HCT116 (cell line): ENCODE results near the gene ATP6V0D1. TPM values are rescaled to one million over a fixed set of nuclear protein-coding genes. Genes with fewer than 3 reads are reported as not detected.

Source experiments
- ATAC-seq: fragments of 200-7000 bp; cut with Tn5 transposase; 2 replicates; pipeline ENCODE4 v1.9.1; 2020; ENCODE audit warnings: mild to moderate bottlenecking, moderate library complexity
- BruUV-seq: library from RNA; stranded (reverse); fragments of 400-500 nt; replicated peaks from 2 replicates; lab custom pipeline; 2021; lab: Mats Ljungman, UMichigan
- CTCF ChIA-PET: fragments of 300-600 bp; sonication (Branson Sonifier 250); formaldehyde crosslinking; loops from one replicate; lab custom pipeline; 2021; ENCODE audit warnings: antibody characterized with exemption; lab: Charles Lee
- POLR2A ChIA-PET: fragments of 300-600, 350-600 bp; sonication (Branson Sonifier 250); formaldehyde crosslinking; loops from one replicate; lab custom pipeline; 2021; ENCODE audit warnings: antibody characterized with exemption; lab: Charles Lee
- RAD21 ChIA-PET, 2 experiments: fragments of 300-600 bp; sonication (Branson Sonifier 250); formaldehyde crosslinking; loops; one replicate each; lab custom pipeline; 2023; ENCODE audit warnings: low total read pairs in 2 of 2; ENCODE audit not compliant: uncharacterized antibody in 2 of 2, unreplicated experiment in 2 of 2, low non-redundant PET in 1 of 2; lab: Charles Lee
- DNase-seq: peaks from one replicate; pipeline ENCODE4 v3.0.0-alpha.2; 2010; ENCODE audit warnings: low read depth, low spot score
- H2AFZ ChIP-seq: fragments of 200-600 bp; shearing (Covaris generic), sonication (generic); 2 replicates; pipeline ENCODE4 v1.6.1; 2017; ENCODE audit warnings: low read depth, mixed run types, mixed read lengths, antibody characterized with exemption, low read length; ENCODE audit not compliant: poor library complexity, severe bottlenecking
- H3K27ac ChIP-seq: 2 replicates; pipeline ENCODE4 v1.5.1; 2012; ENCODE audit warnings: low read depth, low read length
- H3K27me3 ChIP-seq: fragments of 200-600 bp; sonication (generic); 2 replicates; pipeline ENCODE4 v1.6.1; 2016; ENCODE audit warnings: mixed run types, low read length, mixed read lengths; ENCODE audit not compliant: insufficient read depth
- H3K36me3 ChIP-seq, 2 experiments: fragments of 200-500 bp in 1 of 2; fragments of 200-600 bp in 1 of 2; sonication (Bioruptor generic) in 1 of 2; sonication (generic) in 1 of 2; 2 replicates each; pipeline versions ENCODE4 v1.5.1 to v1.6.1; 2014 to 2016; ENCODE audit warnings: low read length in 2 of 2, inconsistent platforms in 1 of 2, mixed read lengths in 1 of 2, mixed run types in 1 of 2; ENCODE audit not compliant: insufficient read depth in 2 of 2, control insufficient read depth in 1 of 2
- H3K4me1 ChIP-seq, 2 experiments: fragments of 200-600 bp in 1 of 2; sonication (generic) in 1 of 2; 2 replicates each; pipeline versions ENCODE4 v1.5.1 to v1.6.1; 2012 to 2017; ENCODE audit warnings: low read length in 2 of 2, inconsistent platforms in 1 of 2, mild to moderate bottlenecking in 1 of 2, mixed read lengths in 1 of 2, mixed run types in 1 of 2, moderate library complexity in 1 of 2; ENCODE audit not compliant: insufficient read depth in 2 of 2, control insufficient read depth in 1 of 2
- H3K4me2 ChIP-seq: fragments of 200-600 bp; sonication (generic); 2 replicates; pipeline ENCODE4 v1.6.1; 2017; ENCODE audit warnings: mixed run types, low read length, mixed read lengths
- H3K4me3 ChIP-seq, 2 experiments: fragments of 200-600 bp in 1 of 2; sonication (generic) in 1 of 2; replicated peaks in 1 of 2; 2 replicates each; pipeline ENCODE4 v1.5.1; 2011 to 2016; ENCODE audit warnings: low read length in 2 of 2, control low read depth in 1 of 2, low read depth in 1 of 2, mild to moderate bottlenecking in 1 of 2, mixed read lengths in 1 of 2, mixed run types in 1 of 2
- H3K79me2 ChIP-seq: fragments of 200-600 bp; sonication (generic); 2 replicates; pipeline ENCODE4 v1.6.1; 2017; ENCODE audit warnings: mild to moderate bottlenecking, mixed run types, low read length, moderate library complexity, mixed read lengths; ENCODE audit not compliant: insufficient read depth
- H3K9ac ChIP-seq: fragments of 200-600 bp; sonication (generic); 2 replicates; pipeline ENCODE4 v1.6.1; 2016; ENCODE audit warnings: low read length, mixed read lengths
- H3K9me2 ChIP-seq: fragments of 200-600 bp; sonication (generic), shearing (Covaris generic); 2 replicates; pipeline ENCODE4 v1.6.1; 2017; ENCODE audit warnings: mixed run types, mild to moderate bottlenecking, moderate library complexity; ENCODE audit not compliant: insufficient read depth
- H3K9me3 ChIP-seq, 2 experiments: fragments of 200-500 bp in 1 of 2; fragments of 200-600 bp in 1 of 2; sonication (Bioruptor generic) in 1 of 2; sonication (generic) in 1 of 2; 2 replicates each; pipeline ENCODE4 v1.6.1; 2014 to 2017; ENCODE audit warnings: low read length in 2 of 2, mixed read lengths in 2 of 2, inconsistent platforms in 1 of 2, low read depth in 1 of 2, mild to moderate bottlenecking in 1 of 2, mixed run types in 1 of 2, moderate library complexity in 1 of 2; ENCODE audit not compliant: control insufficient read depth in 1 of 2, insufficient read depth in 1 of 2
- H4K20me1 ChIP-seq: fragments of 200-600 bp; sonication (generic), shearing (Covaris generic); 2 replicates; pipeline ENCODE4 v1.6.1; 2017; ENCODE audit warnings: mixed run types, mild to moderate bottlenecking, moderate library complexity; ENCODE audit not compliant: insufficient read depth
- CBX3 ChIP-seq: IDR thresholded peaks from 2 replicates; pipeline ENCODE4 v1.6.1; 2012; ENCODE audit warnings: low read depth
- CEBPB ChIP-seq: IDR thresholded peaks from 2 replicates; pipeline ENCODE4 v1.6.1; 2012; ENCODE audit warnings: low read depth
- EGR1 ChIP-seq: IDR thresholded peaks from 2 replicates; pipeline ENCODE4 v1.6.1; 2012; ENCODE audit warnings: low read depth
- ELF1 ChIP-seq: IDR thresholded peaks from 2 replicates; pipeline ENCODE4 v1.6.1; 2012; ENCODE audit warnings: low read depth, borderline replicate concordance
- EZH2 ChIP-seq: fragments of 200-600 bp; sonication (generic); IDR thresholded peaks from 2 replicates; pipeline ENCODE4 v1.6.1; 2017; ENCODE audit warnings: antibody characterized with exemption, mixed run types
- EZH2phosphoT487 ChIP-seq: fragments of 200-600 bp; IDR thresholded peaks from 2 replicates; pipeline ENCODE4 v1.6.1; 2018; ENCODE audit warnings: antibody characterized with exemption, borderline replicate concordance
- FOSL1 ChIP-seq: IDR thresholded peaks from 2 replicates; pipeline ENCODE4 v1.6.1; 2012; ENCODE audit warnings: low read depth
- JUND ChIP-seq: IDR thresholded peaks from 2 replicates; pipeline ENCODE4 v1.6.1; 2012
- POLR2A ChIP-seq: IDR thresholded peaks from 2 replicates; pipeline ENCODE4 v1.7.0; 2011; ENCODE audit warnings: borderline replicate concordance; ENCODE audit not compliant: insufficient read depth, insufficient read length; ENCODE audit errors: extremely low read depth
- RAD21 ChIP-seq: IDR thresholded peaks from 2 replicates; pipeline ENCODE4 v1.6.1; 2012; ENCODE audit warnings: low read depth, mild to moderate bottlenecking
- SIN3A ChIP-seq: IDR thresholded peaks from 2 replicates; pipeline ENCODE4 v1.6.1; 2012; ENCODE audit warnings: low read depth
- SP1 ChIP-seq: IDR thresholded peaks from 2 replicates; pipeline ENCODE4 v1.6.1; 2012; ENCODE audit warnings: low read depth
- SRF ChIP-seq: IDR thresholded peaks from 2 replicates; pipeline ENCODE4 v1.6.1; 2012; ENCODE audit warnings: low read depth
- TCF7L2 ChIP-seq: IDR thresholded peaks from 2 replicates; pipeline ENCODE4 v1.7.0; 2011; ENCODE audit warnings: borderline replicate concordance, inconsistent platforms; ENCODE audit not compliant: insufficient read depth, insufficient read length; ENCODE audit errors: extremely low read depth
- YY1 ChIP-seq: IDR thresholded peaks from 2 replicates; pipeline ENCODE4 v1.6.1; 2011; ENCODE audit warnings: low read length, low read depth, moderate library complexity, mild to moderate bottlenecking; ENCODE audit not compliant: insufficient replicate concordance; ENCODE audit errors: extremely low read depth
- ZFX ChIP-seq: fragments of 450-650 bp; IDR thresholded peaks from 2 replicates; pipeline ENCODE4 v1.6.1; 2017
- ZNF274 ChIP-seq: fragments of 200-500 bp; sonication (Bioruptor generic); IDR thresholded peaks from 2 replicates; pipeline ENCODE4 v1.6.1; 2014; ENCODE audit warnings: mild to moderate bottlenecking, low read depth, low read length, inconsistent platforms
- intact Hi-C: fragments of 100-400 bp; cut with micrococcal nuclease; formaldehyde crosslinking; loops from 2 replicates; pipeline ENCODE4 v1.10.0; 2022
- total RNA-seq: library from RNA; stranded (reverse); gene quantifications from one replicate; pipeline ENCODE4 v1.2.1, GENCODE V29; 2021; ENCODE audit not compliant: unreplicated experiment
- TF ChIP-seq, protein P1 (sequence below): IDR thresholded peaks from 2 replicates; pipeline ENCODE4 v1.6.1; 2011; ENCODE audit warnings: mild to moderate bottlenecking, low read length, moderate library complexity; ENCODE audit not compliant: insufficient replicate concordance; ENCODE audit errors: extremely low read depth
- TF ChIP-seq, protein P2 (sequence below): IDR thresholded peaks from 2 replicates; pipeline ENCODE4 v1.6.1; 2012
- TF ChIP-seq, protein P3 (sequence below): IDR thresholded peaks from 2 replicates; pipeline ENCODE4 v1.6.1; 2012; ENCODE audit warnings: low read depth

Gene ATP6V0D1
- total RNA-seq, 1 experiment from 2014 or later = 36.6 TPM

DNA sequence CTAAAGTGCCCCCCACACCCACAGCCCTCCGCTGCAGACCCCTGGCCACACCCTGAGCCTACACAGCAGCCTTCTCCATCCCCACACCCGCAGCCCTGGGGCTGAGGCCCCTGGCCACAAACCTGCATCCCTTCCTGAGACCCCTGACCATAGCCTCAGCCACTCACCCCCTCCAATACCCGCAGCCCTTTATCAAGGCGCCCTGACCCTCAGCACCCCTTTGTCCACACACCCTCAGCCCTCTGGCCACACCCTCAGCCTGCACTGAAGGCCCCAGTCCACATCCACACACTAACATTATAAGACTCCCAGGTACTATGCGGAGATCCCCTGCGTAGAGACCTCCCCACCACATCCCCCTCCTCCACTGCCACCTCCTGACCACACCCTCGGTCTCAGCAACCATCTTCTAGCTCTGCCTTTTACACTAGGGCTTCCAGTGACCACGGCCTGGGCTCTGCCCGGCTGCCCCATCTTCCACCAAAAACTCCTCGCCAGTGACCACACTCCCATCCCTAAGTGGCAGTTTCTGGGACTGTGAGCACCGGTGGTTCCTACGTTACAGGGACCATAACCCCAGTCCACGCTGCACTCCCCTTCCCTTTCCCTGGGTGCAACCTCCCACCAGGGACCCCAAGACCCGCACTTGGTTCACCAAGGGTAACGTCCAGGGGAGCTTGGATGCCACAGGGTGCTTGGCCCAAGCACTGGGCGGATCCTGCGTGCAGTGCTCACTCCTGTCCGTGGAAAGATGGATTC is 88.5 kb downstream of the ATP6V0D1 start:
- BruUV-seq = no TSS peak
- DNase-seq (no peak), ATAC-seq (no peak)
- intact Hi-C loops = no loop called here
- Histone ChIP-seq H3K79me2 (no peaks in the 10 kb centered on the region), H2AFZ (no peak overlapping the region), H3K4me3 (no peak overlapping the region), H3K27me3 (no peaks in the 10 kb centered on the region), H3K27ac (no peak overlapping the region), H3K9me3 (no peaks in the 10 kb centered on the region), H4K20me1 (no peaks in the 10 kb centered on the region), H3K4me1 (peaks cover 10 to 20% of the 10 kb centered on the region in 2 experiments), H3K36me3 (no peaks in the 10 kb centered on the region), H3K9me2 (no peaks in the 10 kb centered on the region), H3K4me2 (no peak overlapping the region), H3K9ac (no peak overlapping the region)
- TF ChIP-seq TCF7L2 (no peak), ELF1 (no peak), CBX3 (no peak), POLR2A (no peak), EZH2phosphoT487 (no peak), JUND (no peak), SRF (no peak), EZH2 (no peak), ZNF274 (no peak), SP1 (no peak), CEBPB (no peak), RAD21 (no peak), FOSL1 (no peak), YY1 (no peak), EGR1 (no peak), ZFX (no peak), SIN3A (no peak)
- TF ChIP-seq, protein P1, sequence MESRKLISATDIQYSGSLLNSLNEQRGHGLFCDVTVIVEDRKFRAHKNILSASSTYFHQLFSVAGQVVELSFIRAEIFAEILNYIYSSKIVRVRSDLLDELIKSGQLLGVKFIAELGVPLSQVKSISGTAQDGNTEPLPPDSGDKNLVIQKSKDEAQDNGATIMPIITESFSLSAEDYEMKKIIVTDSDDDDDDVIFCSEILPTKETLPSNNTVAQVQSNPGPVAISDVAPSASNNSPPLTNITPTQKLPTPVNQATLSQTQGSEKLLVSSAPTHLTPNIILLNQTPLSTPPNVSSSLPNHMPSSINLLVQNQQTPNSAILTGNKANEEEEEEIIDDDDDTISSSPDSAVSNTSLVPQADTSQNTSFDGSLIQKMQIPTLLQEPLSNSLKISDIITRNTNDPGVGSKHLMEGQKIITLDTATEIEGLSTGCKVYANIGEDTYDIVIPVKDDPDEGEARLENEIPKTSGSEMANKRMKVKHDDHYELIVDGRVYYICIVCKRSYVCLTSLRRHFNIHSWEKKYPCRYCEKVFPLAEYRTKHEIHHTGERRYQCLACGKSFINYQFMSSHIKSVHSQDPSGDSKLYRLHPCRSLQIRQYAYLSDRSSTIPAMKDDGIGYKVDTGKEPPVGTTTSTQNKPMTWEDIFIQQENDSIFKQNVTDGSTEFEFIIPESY = no peak
- TF ChIP-seq, protein P2, sequence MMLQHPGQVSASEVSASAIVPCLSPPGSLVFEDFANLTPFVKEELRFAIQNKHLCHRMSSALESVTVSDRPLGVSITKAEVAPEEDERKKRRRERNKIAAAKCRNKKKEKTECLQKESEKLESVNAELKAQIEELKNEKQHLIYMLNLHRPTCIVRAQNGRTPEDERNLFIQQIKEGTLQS = no peak
- TF ChIP-seq, protein P3, sequence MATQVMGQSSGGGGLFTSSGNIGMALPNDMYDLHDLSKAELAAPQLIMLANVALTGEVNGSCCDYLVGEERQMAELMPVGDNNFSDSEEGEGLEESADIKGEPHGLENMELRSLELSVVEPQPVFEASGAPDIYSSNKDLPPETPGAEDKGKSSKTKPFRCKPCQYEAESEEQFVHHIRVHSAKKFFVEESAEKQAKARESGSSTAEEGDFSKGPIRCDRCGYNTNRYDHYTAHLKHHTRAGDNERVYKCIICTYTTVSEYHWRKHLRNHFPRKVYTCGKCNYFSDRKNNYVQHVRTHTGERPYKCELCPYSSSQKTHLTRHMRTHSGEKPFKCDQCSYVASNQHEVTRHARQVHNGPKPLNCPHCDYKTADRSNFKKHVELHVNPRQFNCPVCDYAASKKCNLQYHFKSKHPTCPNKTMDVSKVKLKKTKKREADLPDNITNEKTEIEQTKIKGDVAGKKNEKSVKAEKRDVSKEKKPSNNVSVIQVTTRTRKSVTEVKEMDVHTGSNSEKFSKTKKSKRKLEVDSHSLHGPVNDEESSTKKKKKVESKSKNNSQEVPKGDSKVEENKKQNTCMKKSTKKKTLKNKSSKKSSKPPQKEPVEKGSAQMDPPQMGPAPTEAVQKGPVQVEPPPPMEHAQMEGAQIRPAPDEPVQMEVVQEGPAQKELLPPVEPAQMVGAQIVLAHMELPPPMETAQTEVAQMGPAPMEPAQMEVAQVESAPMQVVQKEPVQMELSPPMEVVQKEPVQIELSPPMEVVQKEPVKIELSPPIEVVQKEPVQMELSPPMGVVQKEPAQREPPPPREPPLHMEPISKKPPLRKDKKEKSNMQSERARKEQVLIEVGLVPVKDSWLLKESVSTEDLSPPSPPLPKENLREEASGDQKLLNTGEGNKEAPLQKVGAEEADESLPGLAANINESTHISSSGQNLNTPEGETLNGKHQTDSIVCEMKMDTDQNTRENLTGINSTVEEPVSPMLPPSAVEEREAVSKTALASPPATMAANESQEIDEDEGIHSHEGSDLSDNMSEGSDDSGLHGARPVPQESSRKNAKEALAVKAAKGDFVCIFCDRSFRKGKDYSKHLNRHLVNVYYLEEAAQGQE = no peak
- ChIA-PET RAD21 (no interaction called here), CTCF (no interaction called here), POLR2A (no interaction called here)
